Prostate gland (tissue), 2 donors: Measurements from ENCODE around the gene CRIP2.

Experiments
- CTCF ChIP-seq, 4 experiments: fragments of 200-600 bp in 2 of 4; fragments of 450-650 bp in 2 of 4; sonication (generic) in 2 of 4; IDR thresholded peaks; 1 replicate in 3 of 4; 2 replicates in 1 of 4; pipeline ENCODE4 v1.5.1; 2016 to 2019; ENCODE audit warnings: antibody characterized with exemption in 4 of 4, mild to moderate bottlenecking in 2 of 4, moderate library complexity in 2 of 4
- POLR2A ChIP-seq: fragments of 450-650 bp; IDR thresholded peaks from one replicate; pipeline ENCODE4 v1.6.1; 2016; ENCODE audit warnings: antibody characterized with exemption, mild to moderate bottlenecking

GRCh38 chr14:105466531-105467248, 7.9 kb upstream of the CRIP2 start:
- no peak for TF ChIP-seq CTCF (IDR thresholded peaks at IDR 0.05)
- TF ChIP-seq POLR2A, result no peak
